ENCODE measurements around the gene PAX8.

The PAX8 gene

DNA sequence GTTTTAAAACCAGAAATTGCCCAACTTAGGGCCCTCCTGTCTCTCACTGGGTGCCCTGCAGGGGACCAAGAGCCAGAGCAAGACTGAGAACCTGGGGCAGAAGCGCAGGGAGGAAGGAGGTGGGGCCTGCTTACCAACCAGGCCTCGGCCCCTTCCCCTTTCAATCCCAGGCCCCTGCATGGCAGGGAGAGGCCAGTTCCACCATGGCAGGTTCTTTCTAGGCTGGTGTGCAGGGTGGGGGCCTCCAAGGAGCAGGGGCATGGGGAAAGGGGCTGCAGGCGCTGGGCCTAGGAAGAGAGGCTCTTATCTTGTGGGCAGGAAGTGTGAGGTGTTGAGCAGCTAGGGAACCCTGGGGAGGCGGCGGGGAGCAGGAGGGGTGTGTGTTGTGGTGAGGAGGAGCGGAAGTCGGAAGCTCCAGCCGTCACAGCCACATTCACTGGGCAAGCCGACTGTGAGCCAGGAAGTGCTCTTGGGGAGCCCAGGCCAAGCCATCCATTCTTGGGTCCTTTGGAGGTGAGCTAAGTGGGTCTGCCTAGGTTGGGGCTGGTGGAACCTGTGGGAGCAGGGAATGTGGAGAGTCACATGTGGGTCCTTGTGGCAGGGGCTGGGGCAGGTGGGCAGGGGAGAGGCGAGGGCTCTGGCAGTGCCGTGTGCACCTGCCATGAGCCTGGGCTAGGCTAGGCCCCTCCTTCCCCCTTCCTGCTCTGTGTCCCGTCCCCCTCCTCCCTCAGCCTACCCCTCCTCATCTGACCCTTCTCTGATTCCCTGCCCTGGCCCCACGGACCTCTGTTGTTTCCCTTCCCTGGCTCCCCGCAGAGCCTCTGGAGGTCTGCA lies 105.0 kb downstream of the PAX8 start, which contains the start of gene PSD4:
TSS of gene PSD4 (plus strand) at position 430 of the 834 bp plus-strand sequence. CDS start 8,486 bp downstream, outside the sequence.
- in situ Hi-C loops (cut with MboI; ENCODE audit: low sequenced_read_pairs) = no loop called here

DNA sequence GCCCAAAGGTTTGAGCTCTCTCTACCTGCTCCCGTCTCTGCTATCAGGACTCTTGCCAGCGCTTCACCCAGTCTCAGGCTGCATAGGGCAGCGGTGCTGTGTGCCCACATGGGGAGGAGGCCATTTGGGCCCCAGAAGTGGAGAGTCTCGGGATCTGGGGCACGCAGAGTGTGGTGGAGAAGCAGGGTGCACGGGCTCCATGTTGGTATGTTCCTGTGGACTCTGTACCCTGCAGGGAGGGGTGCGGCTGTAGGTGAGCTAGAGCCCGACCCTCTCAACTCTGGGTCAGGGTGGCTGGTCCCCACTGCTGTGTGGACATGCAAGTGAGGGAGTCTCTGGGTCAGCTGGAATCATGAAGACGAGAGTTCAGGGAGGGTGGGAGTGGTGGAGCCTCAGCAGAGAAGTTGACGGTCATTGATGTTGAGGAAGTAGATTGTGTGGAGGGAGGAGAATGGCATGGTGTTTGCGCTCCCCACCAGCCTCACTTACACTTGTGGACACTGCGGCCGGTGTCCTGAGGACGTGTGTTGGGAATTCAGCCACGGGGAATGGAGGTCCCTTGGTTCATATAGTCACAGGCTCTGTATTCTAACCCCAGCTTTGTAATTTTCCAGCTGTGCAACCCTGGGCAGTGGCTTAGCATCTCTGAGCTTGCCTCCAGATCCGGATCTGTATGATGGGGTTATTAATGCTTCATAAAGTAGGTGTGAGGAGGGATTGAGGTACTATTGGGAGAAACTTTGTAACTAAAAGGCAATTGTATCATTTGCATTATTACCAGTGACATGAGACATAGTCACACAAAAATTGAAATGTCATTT lies 105.8 kb downstream of the PAX8 start:
- in situ Hi-C loops (cut with MboI; ENCODE audit: low sequenced_read_pairs) = no loop called here

DNA sequence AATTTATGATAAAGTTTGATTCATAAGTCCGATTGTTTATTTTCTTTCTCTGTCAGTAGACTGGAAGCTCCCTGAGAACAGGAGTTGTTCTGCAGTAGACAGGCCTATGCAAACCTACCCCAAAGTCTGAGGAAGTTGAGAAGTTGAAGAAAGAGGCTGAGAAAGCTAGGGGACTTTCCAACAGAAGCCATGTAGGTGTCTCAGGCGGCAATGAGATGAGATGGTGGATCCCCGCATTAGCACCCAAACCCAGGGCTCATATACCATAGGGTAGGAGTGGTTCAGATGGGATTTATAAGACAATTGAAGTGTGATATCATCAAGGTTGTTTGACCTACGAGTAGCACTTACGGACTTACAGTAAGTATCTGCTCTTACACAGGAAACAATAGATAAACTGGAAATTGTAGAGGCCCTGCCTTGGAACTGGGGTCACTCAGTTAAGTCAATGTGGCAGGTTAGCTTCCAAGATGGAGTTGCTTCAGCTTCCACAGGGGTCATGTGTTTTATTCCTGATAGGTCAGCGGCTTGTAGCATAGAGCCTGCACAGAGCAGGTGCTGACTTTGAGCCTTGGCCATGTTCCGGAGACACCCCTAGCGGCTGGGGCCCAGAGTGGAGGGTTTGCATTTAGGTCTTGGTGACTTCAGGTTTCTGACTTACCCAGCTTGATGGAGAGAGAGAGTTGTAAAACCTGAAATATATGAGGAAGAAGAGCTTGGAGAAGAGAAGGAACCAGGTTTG lies 107.2 kb downstream of the PAX8 start:
- in situ Hi-C loops (cut with MboI; ENCODE audit: low sequenced_read_pairs) = no loop called here

DNA sequence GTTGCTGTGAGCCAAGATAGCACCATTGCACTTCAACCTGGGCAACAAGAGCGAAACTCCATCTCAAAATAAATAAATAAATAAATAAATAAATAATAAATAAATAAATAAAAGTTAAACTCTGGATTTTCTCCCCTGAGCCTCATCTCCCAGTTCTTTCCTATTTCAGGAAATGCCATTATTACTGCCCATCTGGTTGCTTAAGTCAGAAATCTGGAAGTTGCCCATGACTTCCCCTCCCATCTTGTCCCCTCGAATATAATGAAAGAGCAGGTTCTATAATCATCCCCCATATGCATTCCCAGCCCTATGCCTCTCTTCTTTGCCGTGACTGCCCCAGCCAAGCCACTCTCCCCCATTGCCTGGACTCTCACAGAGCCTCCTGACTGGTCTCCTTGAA lies 109.1 kb downstream of the PAX8 start:
- in situ Hi-C loops (cut with MboI; ENCODE audit: low sequenced_read_pairs) = no loop called here

DNA sequence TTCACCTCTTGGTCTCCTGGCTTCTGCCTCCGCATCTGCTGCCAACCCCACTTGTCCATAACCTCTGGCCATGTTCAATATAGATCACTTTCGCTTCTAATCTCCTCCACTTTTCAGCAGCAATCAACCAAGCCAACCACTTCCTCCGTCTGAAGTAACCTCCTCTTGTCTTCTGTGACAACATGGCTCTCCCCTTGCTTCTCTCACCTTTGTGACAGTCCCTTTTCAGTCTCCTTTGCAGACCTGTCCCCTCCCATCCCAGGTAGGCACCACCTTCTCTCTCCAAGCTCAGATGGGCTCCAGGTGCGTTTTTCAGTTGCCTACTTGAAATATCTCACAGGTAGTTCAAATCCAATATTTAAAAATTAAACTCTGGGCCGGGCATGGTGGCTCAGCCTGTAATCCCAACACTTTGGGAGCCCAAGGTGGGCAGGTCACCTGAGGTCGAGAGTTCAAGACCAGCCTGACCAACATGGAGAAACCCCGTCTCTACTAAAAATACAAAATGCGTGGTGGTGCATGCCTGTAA lies 109.7 kb downstream of the PAX8 start:
- in situ Hi-C loops (cut with MboI; ENCODE audit: low sequenced_read_pairs) = no loop called here

DNA sequence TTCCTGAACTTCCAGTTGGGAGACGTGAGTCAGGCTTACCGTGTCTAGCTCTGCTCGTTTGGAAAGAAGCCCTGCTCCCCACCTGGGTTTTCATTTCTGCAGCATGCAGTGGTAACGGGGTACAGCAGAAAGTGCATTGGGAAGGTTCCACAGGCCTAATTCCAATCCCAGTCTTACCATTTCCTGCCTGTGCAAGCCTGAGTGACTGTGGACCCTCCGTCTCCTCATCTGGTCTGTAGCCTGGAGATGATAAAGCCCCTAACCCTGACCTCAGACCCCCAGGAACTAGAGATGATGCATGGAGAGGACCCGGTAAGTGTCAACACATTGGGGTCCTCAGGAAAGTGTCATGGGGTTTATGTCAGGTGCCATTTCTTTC lies 110.8 kb downstream of the PAX8 start:
- in situ Hi-C loops (cut with MboI; ENCODE audit: low sequenced_read_pairs) = no loop called here

DNA sequence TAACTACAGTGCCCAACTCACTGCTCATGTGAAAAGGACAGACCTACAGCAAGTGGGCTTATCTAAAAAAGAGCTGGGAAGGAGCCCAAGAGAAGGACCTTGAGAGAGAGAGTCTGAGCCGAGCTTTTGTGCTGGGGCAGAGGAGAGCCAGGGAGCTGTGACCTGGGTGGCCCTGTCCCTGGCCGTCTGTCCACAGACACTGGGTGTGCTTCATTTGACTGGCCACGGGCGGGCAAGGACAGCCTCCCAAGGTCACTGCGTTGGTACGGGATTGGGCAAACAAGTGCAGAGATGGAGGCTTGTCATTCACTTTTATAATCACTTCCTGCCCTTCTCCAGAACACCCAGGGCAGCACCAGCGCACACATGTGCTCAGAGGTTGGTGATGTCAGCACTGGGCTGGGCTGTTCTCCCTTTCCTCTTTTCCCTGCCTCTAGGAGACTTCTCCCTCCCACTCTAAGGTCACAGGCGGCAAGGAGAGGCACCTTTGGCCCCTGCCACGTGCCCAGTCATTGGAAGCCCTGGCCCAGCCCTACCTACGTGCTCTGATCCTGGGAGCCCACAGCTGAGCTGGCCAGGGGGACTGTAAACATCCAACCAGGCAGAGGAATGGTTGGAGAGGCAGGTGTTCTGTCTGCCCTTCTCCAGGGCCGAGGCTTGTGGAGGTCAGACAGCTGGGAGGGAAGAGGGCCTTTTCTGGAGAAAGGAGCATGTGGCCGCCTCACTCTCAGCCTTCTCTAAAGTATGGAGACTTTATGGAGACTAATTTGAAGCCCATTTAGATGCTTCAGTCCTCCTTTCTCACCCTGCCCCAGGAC lies 111.4 kb downstream of the PAX8 start:
- in situ Hi-C loops (cut with MboI; ENCODE audit: low sequenced_read_pairs) = no loop called here

DNA sequence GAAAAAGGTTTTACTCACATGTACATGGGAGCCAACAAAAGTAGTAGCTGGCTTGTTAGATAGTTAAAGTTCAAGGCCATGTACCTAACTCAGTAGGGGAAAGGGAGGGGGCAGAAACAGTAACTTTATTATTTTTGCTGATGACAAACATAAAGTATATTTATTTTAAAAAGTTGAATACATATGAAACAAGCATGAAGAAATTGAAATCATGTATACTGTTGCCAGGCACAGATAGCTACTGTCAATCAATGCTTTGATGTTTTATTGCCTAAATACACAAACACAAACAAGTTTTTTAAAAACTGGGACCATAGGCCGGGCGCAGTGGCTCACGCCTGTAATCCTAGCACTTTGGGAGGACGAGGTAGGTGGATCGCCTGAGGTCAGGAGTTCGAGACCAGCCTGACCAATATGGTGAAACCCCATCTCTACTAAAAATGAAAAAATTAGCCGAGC lies 112.5 kb downstream of the PAX8 start:
- in situ Hi-C loops (cut with MboI; ENCODE audit: low sequenced_read_pairs) = no loop called here

Measured in HL-60/S4 treated with retinoic acid at 250 ng/mL for 4 days and 3 days (cell line).